K562 (cell line): ENCODE data around the gene GUK1. TPM values are rescaled to one million over a fixed set of nuclear protein-coding genes. Genes with fewer than 3 reads are reported as not detected.

ENCODE experiments used
- KLF13 ChIP-seq: fragments of 450-650 bp; IDR thresholded peaks from 2 replicates; pipeline ENCODE4 v1.6.1; 2016; ENCODE audit warnings: missing genetic modification characterization, low read depth, mild to moderate bottlenecking, missing compliant biosample characterization, moderate library complexity, borderline replicate concordance
- PBX2 ChIP-seq, 2 experiments: IDR thresholded peaks in 1 of 2; conservative IDR thresholded peaks in 1 of 2; 2 replicates each; pipeline ENCODE4 v1.6.1; 2016; ENCODE audit warnings: low read depth in 2 of 2, mild to moderate bottlenecking in 1 of 2, missing compliant biosample characterization in 1 of 2, missing genetic modification characterization in 1 of 2, moderate library complexity in 1 of 2
- RCOR1 ChIP-seq, 2 experiments: IDR thresholded peaks; 2 replicates each; pipeline ENCODE4 v1.6.1; 2012; ENCODE audit warnings: low read depth in 2 of 2, low read length in 2 of 2, borderline replicate concordance in 1 of 2, improper control_type of control experiment in 1 of 2
- SREBF2 ChIP-seq: sonication (generic); formaldehyde crosslinking; IDR thresholded peaks from 2 replicates; pipeline ENCODE4 v1.4.0; 2020; ENCODE audit warnings: mild to moderate bottlenecking, missing genetic modification reagents
- TARDBP ChIP-seq: fragments of 450-650 bp; IDR thresholded peaks from 2 replicates; pipeline ENCODE4 v1.6.1; 2016
- TFAM ChIP-seq: fragments of 250-450 bp; sonication (Bioruptor Pico); conservative IDR thresholded peaks from 2 replicates; pipeline ENCODE4 v1.5.0; 2021; ENCODE audit warnings: mild to moderate bottlenecking, moderate library complexity
- ZNF212 ChIP-seq: fragments of 450-650 bp; formaldehyde crosslinking; IDR thresholded peaks from 2 replicates; pipeline ENCODE4 v1.4.0; 2020; ENCODE audit warnings: mild to moderate bottlenecking
- polyA plus RNA-seq, 8 experiments: library from polyadenylated mRNA; depleted of rRNA in 4 of 8; stranded (reverse) in 5 of 8; unstranded in 3 of 8; fragments of >200 nt; fragmentation: Nextera tagmentation in 2 of 8; fragmentation: Illumina TruSeq in 1 of 8; extraction: Ambion mirVana in 2 of 8; extraction: Trizol in 1 of 8; gene quantifications; 2 replicates each; pipeline versions ENCODE4 v1.2.1 to v1.2.3, GENCODE V29; 2011 to 2014; ENCODE audit warnings: inconsistent platforms in 1 of 8, missing spikeins in 1 of 8
- total RNA-seq, 7 experiments: library from RNA; depleted of rRNA in 6 of 7; stranded (reverse); fragments of >200 nt in 6 of 7; fragmentation: Illumina TruSeq in 2 of 7; extraction: Trizol in 2 of 7; gene quantifications; 2 replicates each; pipeline versions ENCODE4 v1.2.1 to v1.2.3, GENCODE V29; 2011 to 2021; ENCODE audit warnings: low replicate concordance in 1 of 7

GUK1 gene
- total and polyA plus RNA-seq, 9 of the 15 experiments (the other 6 are each of a cell fraction or from before 2014, with no cell fraction given): 7.0 to 331 (median 132) TPM

- TF ChIP-seq KLF13 (no peak), TARDBP (no peak), ZNF212 (CRISPR knock-in tag) (no peak), TFAM (no peak), RCOR1 (IDR thresholded peaks at IDR 0.05; ENCODE audit: borderline replicate concordance in 1 of 2, low read depth in 2 of 2, low read length in 2 of 2) (no peak), SREBF2 (CRISPR knock-in tag) (no peak), PBX2 (CRISPR knock-in tag; IDR thresholded peaks at IDR 0.05; ENCODE audit: low read depth) (no peak), PBX2 (tag; conservative IDR thresholded peaks at IDR 0.05; ENCODE audit: low read depth) (peak; percentile 66)
Measured at GRCh38 chr1:228194921-228195812, 55.1 kb downstream of the GUK1 start (continued).
